Embryonic facial prominence (tissue), 1 donor: ENCODE data around the gene MCF2L2.
"Not testable (repeated sequence)": the region's sequence is repeated elsewhere in the genome, so short reads cannot be mapped to it uniquely, and the experiment has no call there.

Experiments used
- DNase-seq: peaks from one replicate; pipeline ENCODE4 v3.0.0-alpha.2; 2016; ENCODE audit errors: extremely low spot score

The MCF2L2 gene

DNA sequence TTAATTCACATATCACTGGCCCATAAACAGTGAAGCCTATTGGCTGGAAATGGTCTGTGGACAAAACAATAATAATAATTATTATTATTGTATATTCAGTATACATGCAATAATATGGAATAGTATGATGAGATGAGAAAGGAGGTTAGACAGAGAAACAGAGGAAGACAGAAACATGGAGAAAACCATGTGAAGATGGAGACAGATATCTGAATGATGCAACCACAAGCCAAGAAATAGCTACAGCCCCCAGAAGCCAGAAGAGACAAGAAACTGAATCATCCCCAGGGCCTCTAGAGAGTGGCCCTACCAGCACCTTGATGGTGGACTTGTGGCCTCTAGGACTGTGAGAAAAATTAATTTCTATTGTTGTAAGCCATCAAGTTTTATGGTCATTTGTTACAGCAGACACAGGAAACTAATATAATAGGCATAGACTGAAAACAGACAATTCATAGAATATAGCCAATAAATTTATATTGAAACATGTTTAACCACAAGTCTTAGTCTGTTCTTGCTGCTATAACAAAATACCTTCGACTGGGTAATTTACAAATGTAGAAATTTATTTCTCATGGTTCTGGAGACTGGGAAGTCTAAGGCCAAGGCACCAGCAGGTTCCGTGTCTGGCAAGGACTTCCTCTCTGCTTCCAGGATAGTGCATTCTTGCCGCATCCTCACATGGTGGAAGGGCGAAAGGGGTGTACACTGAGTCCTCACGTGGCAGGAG lies 31.6 kb downstream of the MCF2L2 start:
- DNase-seq: no peak

DNA sequence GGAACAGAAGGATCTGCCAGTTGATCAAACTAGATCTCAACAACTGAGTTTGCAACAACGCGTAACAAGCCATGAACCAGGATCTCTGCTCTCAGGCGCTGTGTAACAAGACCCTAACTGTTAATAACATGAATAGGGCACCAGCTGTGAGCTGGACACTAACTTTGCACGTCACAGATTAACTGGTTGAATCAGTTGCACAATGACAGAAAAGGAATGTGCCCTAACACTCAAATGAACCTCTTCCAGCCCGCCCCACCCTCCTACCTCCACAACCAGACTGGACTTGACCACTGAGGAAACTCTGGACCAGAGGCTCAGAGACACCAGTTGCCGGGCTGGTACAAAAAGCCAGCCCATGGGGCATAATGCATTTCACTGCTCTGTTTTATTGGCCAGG lies 34.3 kb downstream of the MCF2L2 start:
- no peak for DNase-seq

DNA sequence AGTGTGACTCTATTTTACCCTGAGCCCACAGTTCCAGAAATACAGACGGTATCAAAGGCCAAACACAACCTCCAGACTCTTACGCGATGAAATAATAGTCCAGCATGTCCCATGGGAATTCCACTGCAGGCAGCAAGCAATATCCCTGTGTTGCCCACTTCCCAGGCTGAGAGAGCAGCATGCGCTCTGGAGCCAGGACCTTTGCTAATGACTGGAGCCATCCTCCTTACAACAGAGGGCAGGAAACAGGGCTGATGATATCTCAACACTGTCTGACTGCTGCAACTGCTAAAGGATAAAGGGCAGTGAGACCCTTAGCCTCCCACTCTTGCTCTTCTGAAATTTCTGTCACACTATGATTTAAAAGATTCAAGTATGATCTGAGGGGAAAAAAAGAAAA lies 34.8 kb downstream of the MCF2L2 start:
- DNase-seq: no peak

DNA sequence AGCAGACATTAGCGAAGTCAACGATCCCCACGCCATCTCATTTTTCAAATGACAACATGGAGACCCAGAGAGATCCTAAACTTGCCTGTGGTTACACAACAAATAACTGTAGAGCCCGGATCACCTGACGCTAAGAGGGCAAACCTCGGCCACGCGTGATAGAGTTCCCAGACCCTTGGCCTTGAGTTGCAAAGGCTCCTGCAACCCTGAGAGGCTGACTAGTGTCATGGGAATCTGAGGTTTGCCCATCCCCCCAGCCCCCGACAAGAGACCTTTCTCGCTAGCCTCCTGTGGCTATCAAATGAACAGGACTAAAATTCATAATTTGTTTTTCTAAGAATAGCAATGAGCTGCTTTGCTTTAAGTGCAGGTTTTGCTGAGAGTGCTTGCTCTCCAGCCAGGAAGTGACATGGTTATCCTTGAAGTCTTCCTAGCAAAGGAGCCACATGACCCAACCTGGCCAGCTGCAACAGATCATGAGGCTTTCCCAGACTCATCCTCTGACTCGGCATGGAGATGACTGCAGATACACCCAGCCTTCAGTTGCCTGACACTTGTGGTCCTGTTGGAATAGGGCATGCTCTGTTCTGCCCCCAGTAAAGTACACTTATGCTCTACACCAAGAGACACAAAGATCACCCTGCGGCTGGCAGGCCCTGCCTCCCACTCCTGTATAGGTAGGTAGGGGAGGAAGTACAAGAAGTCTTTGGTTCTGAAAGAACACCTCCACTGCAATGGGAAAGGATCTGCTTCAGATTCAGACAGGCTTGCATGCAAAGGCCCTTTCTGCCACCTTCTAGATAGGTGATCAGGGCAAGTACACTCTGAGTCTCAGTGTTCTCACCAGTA lies 36.0 kb downstream of the MCF2L2 start:
- DNase-seq: no peak

DNA sequence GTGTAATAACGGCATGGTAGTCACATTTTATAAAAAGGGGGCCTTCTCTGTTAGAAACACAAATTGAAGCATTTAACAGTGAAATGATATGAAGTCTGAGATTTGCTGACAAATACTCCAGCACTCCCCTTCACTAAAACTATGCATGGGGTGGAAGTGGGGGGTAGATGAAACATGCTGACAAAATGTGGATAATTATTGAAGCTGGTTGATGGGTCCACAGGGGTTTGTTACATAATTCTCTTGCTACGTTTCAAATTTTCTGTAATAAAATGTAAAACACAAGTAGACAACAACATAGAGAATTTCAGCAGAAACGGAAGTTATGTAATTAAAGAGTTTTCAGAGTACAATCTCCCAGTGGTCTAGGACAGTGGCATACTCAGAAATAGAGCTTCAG lies 37.0 kb downstream of the MCF2L2 start:
- DNase-seq: no peak

DNA sequence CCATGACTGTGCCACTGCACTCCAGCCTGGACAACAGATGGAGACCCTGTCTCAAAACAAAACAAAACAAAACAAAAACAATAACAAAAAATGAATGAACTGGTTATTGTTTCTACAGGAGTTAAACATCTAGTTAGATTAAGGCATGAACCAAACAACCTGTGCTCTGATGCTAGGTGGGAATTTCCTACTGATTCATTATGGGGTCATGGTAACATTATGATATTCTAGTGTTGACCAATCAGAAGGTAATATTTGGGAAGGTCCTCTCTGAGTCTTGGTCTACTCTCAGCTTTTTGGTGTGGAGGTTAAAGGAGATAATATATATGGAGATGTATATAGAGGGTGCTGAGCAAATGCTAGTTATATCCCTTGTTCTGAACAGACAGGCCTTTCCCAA lies 37.6 kb downstream of the MCF2L2 start:
- DNase-seq: no peak

DNA sequence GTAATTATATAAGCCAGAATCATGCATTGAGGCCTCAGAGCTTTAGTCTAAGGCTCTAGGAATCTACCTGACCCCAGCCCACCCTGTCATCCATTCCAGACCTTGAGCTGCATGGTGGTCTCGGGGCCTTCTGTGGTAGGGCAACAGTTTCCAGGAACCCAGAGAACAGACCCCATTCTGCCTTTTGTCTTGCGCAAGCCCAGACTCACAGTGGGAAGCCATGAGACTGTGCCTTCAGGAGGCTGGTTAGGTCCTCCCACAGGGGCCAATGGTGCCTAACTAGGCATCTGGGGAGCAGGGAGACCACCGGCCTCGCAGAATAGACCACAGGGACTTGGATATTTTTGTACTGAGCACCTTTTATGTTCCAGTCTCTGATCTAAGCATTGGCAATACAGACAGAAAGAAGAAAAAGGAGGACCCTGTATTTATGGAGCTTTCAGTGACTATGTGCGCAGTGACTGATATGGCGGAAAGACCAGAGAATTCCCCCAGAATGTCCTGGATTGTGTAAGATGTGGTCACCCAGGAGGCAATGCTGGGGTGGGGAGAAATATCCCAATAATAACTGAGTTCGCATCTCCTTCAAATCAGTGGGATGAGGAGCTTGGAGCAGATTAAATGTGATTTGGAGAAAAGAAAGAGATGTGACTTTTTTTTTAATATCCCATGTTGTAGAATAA lies 40.1 kb downstream of the MCF2L2 start:
- DNase-seq: no peak

DNA sequence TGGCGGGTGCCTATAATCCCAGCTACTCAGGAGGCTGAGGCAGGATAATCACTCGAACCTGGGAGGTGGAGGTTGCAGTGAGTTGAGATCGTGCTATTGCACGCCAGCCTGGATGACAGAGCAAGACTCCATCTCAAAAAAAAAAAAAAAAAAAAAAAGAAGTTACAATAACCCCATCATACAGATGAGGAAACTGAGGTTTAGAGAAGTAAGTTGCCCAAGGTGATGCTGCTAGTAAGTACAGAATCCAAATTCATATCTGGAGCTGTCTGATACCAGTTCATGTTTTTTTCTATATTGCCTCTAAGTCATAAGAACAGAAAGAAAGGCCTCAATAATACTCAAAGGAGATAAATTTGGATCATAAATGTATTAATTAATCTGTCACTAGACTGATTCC lies 40.6 kb downstream of the MCF2L2 start:
- no peak for DNase-seq

DNA sequence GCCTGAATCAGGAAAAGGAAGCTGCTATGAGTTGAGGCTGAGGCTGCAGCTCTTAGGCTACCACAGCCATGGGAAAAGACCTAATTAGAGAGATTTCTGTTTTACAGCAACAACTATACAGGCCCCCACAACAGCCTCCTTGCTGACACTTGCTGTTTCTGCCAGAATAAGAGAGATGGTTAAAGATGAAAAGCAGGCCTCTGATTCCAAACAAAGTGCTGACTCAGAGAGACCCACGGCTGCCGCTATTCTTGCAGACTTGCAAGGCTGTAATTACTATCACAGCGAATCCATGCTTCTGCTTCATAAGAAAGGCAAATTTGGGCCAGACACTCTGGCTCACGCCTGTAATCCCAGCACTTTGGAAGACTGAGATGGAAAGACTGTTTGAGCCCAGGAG lies 41.8 kb downstream of the MCF2L2 start:
- no peak for DNase-seq

DNA sequence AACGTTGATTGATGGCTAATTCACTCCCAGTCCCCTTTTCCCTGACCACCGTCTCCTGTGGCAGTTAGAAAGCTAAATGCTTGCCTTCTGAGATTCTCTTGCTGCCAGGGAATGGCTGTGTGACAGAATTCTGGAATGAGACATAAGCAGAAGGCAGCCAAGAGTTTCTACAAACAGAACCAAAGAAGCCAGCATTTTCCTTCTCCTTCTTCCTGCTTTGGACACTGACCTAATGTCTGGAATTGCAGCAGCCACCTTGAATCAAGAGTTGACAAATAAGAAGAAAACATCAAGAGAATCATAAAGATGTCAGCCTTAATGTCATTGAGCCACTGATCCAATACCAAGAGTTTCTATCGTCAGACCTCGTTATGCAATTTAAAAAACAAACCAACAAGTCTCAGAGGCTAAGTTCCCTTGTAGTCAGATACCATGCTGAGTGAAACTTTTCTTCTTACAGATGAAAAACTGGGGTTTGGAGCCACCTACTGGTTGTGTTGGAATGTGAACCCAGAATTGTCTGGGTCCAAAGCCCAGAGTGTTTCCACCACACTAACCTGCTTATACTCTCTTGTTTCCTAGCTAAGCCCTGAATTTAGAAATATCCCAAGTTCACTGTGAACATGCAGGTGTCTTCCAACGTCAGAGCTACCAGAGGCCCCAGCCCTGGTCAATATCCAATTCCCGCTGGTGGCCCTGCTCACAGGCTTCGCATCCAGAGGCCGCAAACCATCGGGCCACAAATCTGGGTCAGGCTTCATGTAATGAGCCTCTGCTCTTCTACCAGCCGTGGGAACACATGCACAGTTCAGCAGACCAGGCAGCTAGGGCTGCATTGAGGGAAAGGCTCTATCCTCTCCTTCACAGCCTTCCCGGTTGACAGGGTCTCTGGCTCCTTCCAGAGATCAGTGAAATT lies 42.5 kb downstream of the MCF2L2 start:
- DNase-seq: peak; percentile 9

DNA sequence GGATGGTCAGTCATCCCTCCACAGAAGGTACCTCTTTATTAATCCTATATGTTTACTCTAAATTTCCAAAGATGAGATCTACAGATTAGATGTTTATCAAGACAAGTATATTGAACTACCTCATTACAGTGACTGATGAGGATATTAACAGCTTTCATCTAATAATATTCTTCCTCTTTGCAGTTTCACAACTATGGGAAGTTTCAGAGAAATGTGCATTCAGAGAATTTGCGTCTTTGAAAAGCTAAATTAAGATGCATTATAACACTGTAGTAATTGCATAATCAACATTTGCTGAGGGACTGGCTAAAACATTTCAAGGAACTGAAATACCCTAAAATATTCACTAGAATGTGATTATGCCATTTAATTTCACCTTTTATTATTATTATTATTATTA lies 46.7 kb downstream of the MCF2L2 start:
- no peak for DNase-seq

DNA sequence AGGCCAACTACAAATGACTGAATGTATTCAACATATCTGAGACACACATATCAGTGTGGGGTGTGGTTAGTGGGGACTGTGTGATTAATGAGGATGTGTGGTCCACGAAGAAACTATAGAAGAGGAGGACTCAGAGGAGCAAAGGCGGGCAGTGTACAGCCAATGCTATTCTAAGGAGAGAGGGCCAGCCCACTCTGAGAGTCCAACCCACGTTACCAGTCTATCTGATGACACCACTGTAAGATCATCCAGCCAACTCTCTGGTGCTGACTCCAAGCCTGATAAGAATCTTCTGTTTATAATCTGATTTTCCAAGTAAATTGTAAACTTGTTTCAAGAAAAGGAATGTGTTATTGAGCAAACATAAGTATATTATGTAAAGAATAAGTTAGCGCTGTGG lies 47.2 kb downstream of the MCF2L2 start:
- no peak for DNase-seq

DNA sequence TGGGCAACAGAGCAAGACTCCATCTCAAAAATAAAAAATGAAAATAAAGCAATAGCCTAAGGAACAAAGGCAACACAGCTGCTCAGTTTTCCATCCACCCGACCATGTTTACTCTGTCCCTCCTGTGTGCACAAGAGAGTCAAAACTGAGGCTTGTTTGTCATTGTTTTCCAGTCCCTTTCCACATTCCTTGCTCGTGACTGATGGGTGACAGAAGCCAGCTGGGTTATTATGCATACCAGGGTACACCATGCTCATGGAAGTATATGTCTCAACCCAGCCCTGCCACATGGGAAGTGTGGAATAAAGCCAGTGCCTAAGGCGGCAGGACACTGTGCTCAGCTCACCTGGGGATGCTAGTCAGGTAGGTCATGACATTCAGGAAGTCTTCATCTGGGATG lies 49.5 kb downstream of the MCF2L2 start:
- DNase-seq: no peak

DNA sequence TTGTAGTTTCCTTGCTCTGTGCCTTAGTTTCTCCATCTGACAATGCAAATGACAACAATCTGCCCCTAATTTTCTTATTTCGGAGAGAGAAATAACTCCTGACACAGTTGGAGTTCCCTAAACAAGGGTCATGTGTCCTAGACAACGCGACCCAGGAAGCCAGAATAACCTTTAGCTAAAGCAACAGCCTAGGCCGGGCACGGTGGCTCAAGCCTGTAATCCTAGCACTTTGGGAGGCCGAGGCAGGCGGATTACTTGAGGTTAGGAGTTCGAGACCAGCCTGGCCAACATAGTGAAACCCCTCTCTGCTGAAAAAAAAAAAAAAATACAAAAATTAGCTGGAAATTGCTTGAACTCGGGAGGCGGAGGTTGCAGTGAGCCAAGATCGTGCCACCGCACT lies 49.9 kb downstream of the MCF2L2 start:
- no peak for DNase-seq

DNA sequence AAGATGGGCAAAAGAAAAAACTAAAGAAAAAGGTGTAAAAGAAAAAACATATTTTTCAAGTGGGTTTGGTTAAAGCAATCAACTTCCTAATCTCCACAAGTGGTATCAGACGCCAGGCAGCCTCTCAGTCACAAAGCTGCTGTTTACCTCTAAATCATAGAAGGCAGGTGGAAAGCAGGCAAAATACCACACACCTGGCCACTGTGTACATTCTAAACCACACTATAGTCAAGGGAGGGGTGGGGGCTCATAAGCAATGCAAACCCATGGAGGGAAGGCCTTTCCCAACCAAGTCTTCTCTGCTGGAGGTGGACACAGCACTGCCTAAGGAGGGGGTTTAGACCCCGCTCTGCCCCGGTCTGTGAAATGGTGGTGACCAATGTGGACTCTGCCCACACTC lies 50.4 kb downstream of the MCF2L2 start:
- no peak for DNase-seq

DNA sequence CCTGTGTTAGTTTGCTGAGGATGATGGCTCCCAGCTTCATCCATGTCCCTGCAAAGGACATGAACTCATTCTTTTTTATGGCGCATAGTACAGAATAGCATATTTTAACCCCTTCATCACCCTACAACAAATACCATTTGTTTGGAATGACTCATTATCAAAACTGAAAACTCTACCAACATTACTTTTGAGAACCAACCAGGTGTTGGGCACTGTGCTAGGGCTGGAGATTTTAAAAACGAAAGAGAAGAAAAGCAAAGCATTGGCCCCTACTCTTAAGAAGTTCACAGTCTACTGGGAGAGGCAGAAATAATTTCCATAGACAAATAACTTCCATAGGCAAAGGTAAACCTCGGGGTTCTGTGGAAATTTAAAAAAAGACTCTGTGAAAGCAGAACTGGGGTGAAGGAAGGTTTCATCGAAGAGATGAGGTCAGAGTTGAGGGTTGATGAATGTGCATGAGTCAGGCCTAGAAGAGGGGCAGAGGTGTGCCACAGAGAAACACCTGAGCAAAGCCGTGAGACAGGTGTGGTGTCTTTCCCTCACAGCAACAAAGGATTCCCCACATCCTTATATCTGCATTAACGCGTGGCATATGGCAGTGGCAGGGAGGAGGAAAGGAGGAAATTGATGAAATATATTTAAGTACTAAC lies 51.0 kb downstream of the MCF2L2 start:
- no peak for DNase-seq

DNA sequence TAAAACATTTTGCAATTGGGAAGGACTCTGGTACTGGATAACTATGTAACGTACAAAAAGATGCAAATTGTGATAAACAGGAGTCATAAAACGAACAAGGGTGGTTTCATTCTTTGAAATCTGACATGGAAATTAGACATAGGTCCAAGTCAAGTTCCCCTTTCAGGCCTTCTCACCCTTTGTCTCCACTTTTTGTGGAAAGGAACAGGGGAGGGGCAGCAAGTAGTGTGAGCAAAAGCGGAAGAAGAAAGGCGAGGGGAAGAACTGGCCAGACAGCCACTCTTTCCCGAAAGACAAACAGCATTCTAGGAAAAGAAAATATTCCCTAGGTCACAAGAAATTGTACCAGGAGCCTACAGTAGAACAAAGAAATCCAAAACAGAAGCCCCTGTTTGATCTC lies 52.6 kb downstream of the MCF2L2 start:
- no peak for DNase-seq

DNA sequence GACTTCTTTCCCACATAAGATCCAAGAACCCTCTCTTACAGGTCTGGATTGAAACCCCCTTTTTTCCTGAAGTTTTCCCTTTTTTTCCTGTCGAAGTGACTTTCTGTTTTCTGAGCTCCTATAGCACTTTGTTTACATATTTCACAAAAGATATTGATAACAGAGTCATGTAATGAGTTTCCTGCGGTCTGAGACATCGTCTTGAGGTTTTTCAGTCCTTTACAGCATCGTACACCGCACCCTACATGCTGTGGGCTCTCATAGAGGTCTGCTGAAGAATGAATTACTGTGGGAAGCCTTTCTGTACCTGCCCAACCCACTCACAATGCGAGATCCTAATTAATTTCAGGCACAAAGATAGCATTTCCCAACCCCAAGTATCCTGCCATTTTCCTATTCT lies 53.1 kb downstream of the MCF2L2 start:
- DNase-seq: no peak

DNA sequence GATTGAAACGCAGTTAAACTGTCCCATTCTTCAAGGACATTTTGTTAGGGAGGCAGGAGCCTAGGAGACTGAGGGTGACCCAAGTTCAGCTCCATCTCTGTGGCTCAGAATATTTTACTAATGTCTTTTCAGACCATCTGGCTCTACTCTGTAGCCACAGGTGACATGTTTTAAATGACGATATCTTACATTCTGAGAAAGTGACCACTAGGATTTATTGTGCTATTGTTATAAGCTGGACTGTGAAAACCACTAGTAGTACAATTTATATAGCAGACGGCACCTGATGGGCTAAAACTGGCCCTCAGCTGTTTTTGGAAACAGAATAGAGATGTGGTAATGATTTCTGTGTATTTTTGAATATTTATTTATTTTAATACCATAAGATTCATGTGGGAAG lies 55.5 kb downstream of the MCF2L2 start:
- no peak for DNase-seq

DNA sequence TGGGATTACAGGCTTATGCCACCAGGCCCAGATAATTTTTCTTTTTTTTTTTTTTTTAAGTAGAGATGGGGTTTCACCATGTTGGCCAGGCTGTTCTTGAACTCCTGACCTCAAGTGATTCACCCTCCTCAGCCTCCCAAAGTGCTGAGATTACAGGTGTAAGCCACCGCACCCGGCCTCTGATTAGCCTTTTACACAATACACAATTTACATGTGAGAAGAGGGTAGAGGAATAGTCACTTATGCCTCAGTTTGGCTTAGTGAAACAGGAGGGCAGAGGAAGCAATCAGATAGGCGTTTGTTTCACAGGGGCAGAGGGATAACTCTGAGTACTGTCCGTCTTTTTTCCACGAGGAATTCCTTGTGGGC lies 56.8 kb downstream of the MCF2L2 start:
- DNase-seq: not testable (repeated sequence)

DNA sequence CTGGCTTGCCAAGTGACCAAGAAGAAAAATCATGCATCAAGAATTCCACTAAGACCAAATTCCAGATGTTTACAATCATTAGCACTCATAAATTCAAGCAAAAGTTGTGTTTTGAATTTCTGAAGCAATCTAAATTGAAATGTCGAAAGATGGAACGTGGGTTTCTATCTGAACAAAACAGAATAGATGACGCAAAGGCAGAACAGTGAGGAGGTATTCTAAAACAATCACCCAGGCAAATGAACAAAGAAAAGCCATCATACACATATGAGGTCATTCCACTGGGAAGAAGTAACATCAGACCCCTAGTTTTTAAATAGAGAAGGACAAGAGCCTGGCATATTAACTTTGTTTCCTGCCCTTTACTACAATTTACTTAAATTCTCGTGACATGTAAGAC lies 58.0 kb downstream of the MCF2L2 start:
- no peak for DNase-seq
